Activated CD8-positive, alpha-beta memory T cell treated with anti-CD3 and anti-CD28 coated beads, Interleukin-2, amount 50 U/mL, for 24 hours (primary cell): ENCODE measurements around the gene TTC7B.

Experiments
- DNase-seq: peaks from one replicate; pipeline ENCODE4 v3.0.0-alpha.2; 2020; ENCODE audit errors: extremely low read depth

Gene TTC7B

GRCh38 chr14:90741682-90741946 lies 74.6 kb downstream of the TTC7B start:
- DNase-seq: no peak

DNA sequence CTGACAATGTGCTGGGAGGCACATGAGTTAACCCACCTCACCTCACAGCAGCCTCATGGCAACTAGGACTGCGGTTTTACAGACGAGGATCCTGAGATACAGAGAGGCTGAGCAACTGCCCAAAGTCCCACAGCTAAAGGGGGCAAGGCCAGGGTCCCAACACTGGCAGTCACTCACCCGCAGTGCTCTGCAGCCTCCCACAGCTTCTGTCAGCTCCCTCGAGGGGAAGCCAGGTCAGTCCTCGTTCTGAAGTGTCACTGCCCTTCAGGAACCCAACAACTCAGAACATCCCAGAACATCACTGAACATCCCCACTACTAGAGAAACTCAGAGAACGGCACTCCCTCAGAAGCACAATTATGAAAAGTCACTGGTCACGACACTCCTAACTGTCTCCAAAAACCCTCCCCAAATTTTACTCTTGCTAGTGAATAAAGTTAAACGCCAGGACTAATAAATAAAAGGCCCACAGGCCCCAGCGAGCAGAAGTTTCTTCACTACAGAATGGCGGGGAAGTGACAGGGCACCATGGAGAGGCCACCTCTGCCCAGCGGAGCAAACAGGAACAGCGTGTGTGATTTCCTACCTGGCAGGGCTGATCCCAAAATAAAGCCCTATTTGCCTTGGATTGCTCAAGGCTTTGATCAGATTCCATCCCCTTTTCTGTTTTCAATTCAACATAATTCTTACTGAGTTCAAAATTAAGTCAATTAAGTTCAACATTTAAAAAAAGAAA lies 75.1 kb downstream of the TTC7B start:
- no peak for DNase-seq

DNA sequence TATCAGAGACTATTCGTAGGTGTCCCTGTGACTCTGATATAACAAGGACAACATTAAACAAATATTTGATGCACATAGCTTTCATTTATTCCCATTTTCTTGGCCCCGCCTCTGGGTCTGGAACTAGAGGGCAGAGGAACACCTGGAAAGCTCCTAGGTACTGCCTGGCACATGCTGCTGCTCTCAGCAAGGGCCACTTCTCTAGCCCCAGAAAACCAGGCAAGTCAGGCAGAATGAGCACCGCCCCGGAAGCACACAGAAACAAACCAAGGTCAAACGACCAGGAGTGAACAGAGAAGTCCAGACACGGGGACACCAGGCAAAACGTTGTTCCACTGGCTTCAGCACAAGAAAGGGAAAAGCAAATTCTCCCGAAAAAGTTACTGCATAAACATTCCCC lies 76.1 kb downstream of the TTC7B start:
- no peak for DNase-seq

- DNase-seq: no peak
Measured at GRCh38 chr14:90739318-90740068, 76.7 kb downstream of the TTC7B start.

- no peak for DNase-seq
Measured at GRCh38 chr14:90733139-90733808, 83.0 kb downstream of the TTC7B start.

DNA sequence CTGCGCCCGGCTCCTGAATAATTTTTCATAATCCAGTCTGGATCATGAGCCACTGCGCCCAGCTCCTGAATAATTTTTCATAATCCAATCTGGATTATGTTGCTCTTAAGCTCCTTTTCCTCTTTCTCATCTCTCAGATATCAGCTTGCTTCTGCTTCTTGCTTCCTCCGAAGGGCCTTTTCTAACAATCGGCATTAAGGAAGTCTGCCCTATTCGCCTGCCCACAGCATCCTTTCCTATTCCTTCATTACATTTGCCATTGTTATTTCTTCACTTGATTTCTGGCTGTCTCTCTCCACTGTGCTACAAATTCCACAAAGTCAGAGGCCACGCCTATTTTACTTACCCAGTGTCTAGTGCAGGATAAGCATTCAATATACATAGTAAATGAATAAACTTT lies 83.5 kb downstream of the TTC7B start:
- no peak for DNase-seq

DNA sequence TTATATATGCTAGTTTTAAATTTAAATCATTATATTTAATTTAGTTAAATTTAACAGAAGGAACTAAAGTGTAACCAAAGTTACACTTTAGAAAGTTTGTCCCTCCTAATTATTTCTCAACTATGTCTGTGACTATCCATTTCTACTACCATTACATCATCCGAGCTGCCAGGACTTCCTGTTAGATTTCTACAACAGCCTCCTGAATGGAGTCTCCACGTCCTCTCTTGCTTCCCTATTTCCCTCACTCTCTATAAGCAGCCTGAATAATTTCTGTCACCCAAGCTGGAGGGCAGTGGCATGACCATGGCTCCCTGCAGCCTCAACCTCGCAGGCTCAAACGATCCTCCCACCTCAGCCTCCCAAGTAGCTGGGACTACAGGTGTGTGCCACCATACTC lies 84.1 kb downstream of the TTC7B start:
- DNase-seq: no peak

GRCh38 chr14:90731487-90731886 lies 84.7 kb downstream of the TTC7B start:
- DNase-seq: no peak

- no peak for DNase-seq
Measured at GRCh38 chr14:90730206-90730766, 85.9 kb downstream of the TTC7B start.

DNA sequence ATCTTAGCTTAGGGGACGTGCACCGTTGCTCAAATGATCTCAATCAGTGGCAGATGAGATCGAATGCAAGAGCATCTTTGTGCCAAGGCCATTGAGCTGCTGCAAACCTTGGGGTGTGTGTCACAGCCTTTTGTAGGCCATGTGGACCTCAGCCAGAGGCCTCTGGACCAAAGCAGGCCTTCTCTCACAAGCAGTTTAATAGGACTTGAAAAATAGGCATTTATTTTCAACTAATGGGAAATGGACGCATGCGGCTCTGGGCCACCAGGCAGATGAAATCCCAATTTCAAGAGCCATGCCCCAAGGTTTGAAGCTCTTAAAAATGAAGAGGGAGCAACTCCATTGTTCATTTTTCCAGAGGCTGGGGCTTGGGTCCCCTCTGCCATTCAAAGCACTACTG lies 87.3 kb downstream of the TTC7B start:
- no peak for DNase-seq

DNA sequence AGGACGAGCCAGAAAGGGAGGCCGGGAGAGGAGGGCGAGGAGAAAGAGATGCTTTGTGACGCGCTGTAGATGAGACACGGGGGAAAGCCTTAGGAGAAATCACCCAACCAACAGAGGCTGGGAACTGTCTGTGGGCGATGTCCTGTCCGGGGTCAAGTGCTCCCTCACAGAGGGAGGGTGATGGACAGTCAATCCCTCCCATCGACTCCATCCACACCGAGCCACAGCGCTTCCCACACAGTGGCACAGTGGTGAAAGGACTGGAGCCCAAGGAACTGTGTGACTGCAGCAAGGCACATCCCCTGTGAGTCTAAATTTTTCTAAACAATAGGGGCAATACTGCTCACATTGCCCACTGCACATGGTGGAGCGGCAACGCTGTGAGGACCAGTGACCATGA lies 89.1 kb downstream of the TTC7B start:
- DNase-seq: no peak

GRCh38 chr14:90726656-90727055 lies 89.6 kb downstream of the TTC7B start:
- no peak for DNase-seq

- DNase-seq: no peak
Measured at GRCh38 chr14:90724866-90725265, 91.4 kb downstream of the TTC7B start.

- DNase-seq: no peak
Measured at GRCh38 chr14:90722590-90722989, 93.6 kb downstream of the TTC7B start.

DNA sequence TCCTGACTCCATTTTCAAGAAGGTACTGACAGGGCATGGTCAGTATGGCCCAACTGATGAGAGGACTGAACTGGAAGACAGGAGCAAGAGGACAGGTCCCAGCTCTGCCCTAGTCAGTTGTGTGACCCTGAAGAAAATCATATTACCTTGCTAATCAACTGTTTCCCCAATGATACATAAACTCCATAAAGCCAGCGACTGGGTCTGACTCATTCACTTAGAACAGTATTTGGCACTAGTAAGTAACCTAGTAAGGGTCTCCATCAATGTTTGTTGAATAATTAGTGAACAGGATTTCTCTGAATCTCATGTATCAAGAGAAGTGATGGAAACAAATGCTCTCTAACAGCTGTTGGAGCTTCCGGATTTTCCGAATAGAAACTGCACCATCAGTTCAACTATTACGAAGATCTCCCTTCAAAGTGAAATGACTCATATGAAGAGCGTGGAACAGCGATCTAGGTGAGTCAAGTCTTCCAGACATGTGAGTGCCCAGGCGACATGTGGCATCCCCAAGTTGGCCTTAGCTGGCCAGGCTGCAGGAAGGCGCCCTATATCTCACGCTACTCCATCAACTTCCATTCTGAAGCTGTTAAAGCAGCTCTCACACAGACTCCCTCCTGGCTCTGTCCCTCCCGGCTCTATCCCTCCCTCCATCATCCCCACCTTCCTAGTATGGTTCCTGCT lies 94.5 kb downstream of the TTC7B start:
- DNase-seq: no peak

DNA sequence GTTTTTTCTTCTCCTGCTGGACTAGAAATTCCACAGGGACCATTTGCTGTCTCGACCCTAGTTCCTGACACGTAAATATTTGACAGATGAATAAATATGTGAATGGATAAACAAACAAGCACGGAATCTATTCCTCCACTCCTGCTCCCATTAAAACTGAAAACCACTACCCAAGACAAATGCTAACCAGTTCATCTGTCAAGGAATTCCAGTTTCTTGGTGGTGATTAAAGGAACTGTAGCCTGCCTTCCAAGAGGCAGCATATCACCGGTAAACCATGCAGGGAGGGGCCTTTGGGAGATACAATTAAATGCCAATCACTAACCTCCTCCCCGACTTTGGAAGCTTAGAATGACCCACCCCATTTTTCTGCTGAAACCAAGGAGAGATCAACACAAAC lies 95.4 kb downstream of the TTC7B start:
- no peak for DNase-seq

- DNase-seq: no peak
Measured at GRCh38 chr14:90720336-90720735, 95.9 kb downstream of the TTC7B start.

- DNase-seq: no peak
Measured at GRCh38 chr14:90717916-90718315, 98.3 kb downstream of the TTC7B start.

DNA sequence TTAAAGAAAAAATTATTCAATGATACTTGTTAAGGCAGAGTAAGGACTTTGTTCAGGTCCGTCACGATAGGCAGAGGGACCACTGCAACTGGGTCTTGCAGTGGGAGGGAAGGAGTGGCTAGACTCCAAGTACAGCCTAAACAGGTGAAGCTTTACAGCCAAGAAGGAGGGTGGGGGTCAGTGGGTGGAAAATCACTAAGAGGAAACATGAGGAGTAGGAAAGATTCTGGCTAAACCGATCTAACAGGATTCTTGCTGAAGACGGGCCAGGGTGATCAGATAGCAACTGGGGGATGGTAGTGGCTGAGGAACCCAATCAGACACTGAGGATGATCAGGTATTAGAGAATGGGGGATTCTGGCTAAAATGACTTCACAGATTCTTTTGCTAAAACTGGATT lies 100.2 kb downstream of the TTC7B start:
- no peak for DNase-seq

DNA sequence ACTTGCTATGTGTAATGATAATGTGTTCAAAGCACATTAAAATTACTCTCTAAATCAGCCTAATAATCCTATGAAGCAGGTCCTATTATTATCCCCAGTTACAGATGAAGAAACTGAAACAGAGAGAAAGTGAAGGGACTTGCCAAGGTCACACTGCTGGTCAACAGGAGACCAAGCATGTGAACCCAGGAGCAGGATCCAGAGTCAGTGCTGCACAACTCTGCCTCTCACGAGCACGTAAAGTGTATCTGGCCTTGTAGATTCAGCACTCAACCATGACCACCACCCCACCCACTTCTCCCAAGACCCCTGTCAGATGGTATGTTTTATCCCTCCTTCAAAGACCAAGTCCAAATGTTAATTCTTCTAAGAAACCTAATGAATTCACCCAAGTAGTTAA lies 100.7 kb downstream of the TTC7B start:
- DNase-seq: no peak

DNA sequence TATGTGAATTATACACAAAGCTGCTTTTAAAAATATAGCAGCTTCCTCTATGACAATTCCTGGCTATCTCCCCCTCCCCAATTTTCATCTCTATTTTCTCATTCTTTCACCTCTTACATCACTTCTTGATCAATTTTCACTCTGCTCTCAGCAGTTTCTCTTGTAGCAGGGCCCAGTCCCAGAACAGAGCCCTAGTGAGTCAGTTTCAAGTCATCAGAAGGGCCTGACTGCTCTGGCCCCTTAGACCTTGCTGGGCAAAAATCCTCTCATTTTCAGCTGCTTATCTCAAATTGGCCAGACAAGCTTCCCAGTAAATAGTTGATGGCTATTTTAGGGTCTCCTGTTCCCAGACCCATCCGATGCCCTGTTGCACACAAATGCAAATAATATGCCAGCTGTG lies 101.4 kb downstream of the TTC7B start:
- no peak for DNase-seq

DNA sequence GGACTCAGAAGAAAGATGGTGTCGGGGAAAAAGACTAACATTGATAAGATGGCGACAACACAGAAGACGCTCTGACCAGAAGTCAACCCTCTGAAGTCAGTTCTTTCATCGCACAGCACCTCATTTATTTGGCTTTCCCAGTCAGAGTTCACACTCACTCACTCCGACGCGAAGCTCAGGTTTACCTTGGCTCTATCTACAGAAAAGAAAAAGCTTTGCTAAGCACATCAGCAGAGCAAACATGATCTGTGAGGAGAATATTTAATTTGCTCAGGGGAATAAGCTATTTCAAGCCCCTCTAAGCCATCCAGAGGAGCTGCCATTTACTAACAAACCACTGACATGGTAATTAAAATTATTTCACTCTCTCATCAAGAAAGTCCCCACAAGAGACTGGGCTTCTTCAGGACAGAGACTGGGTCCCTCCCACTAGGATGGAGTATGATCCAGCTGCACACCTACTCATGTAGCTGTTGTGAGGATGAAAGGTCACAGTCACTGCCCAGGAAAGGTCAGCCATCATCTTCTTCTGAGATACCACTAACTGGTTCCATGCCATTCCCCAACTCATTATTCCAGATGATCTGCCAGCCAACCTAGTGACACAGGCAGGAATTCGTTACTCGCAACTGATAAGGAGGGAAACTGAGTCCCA lies 111.4 kb downstream of the TTC7B start:
- no peak for DNase-seq
